Trophoblast cell (in vitro differentiated cells and primary cell): Measurements from ENCODE around the gene SAMD10.
A peak's percentile ranks its signal among the peaks of the same experiment; 100 is the strongest.

Source experiments
- DNase-seq, 2 donors: peaks; one replicate each; pipeline ENCODE4 v3.0.0-alpha.2; 2016
- H2AFZ ChIP-seq: 2 replicates; pipeline ENCODE4 v1.6.1; 2013; ENCODE audit warnings: low read length, moderate library complexity, mild to moderate bottlenecking; ENCODE audit not compliant: insufficient read depth, poor library complexity
- H2AK5ac ChIP-seq: 2 replicates; pipeline ENCODE4 v1.6.1; 2013; ENCODE audit warnings: mild to moderate bottlenecking, low read length
- H2BK120ac ChIP-seq: 2 replicates; pipeline ENCODE4 v1.6.1; 2013; ENCODE audit warnings: low read length, mild to moderate bottlenecking, moderate library complexity; ENCODE audit not compliant: insufficient read depth, poor library complexity
- H2BK12ac ChIP-seq: 2 replicates; pipeline ENCODE4 v1.6.1; 2013; ENCODE audit warnings: mild to moderate bottlenecking, low read length, moderate library complexity
- H2BK5ac ChIP-seq: 2 replicates; pipeline ENCODE4 v1.6.1; 2013; ENCODE audit warnings: low read length, low read depth, moderate library complexity, mild to moderate bottlenecking; ENCODE audit not compliant: poor library complexity
- H3K14ac ChIP-seq: 2 replicates; pipeline ENCODE4 v1.6.1; 2013; ENCODE audit warnings: mild to moderate bottlenecking, low read length
- H3K18ac ChIP-seq: 2 replicates; pipeline ENCODE4 v1.6.1; 2013; ENCODE audit warnings: mild to moderate bottlenecking, low read length
- H3K23ac ChIP-seq: 2 replicates; pipeline ENCODE4 v1.6.1; 2013; ENCODE audit warnings: low read length
- H3K27ac ChIP-seq: 2 replicates; pipeline ENCODE4 v1.5.1; 2013; ENCODE audit warnings: low read depth, mild to moderate bottlenecking, inconsistent platforms, low read length, moderate library complexity
- H3K27me3 ChIP-seq: 2 replicates; pipeline ENCODE4 v1.6.1; 2013; ENCODE audit warnings: inconsistent platforms, mild to moderate bottlenecking, low read length, moderate library complexity; ENCODE audit not compliant: insufficient read depth
- H3K36me3 ChIP-seq, 2 experiments: 1 replicate in 1 of 2; 2 replicates in 1 of 2; pipeline ENCODE4 v1.6.1; 2013; ENCODE audit warnings: low read length in 2 of 2, mild to moderate bottlenecking in 2 of 2, moderate library complexity in 1 of 2; ENCODE audit not compliant: insufficient read depth in 2 of 2, control insufficient read depth in 1 of 2
- H3K4ac ChIP-seq: 2 replicates; pipeline ENCODE4 v1.6.1; 2013; ENCODE audit warnings: low read depth, mild to moderate bottlenecking, low read length, moderate library complexity
- H3K4me1 ChIP-seq, 2 experiments: 1 replicate in 1 of 2; 2 replicates in 1 of 2; pipeline ENCODE4 v1.6.1; 2013; ENCODE audit warnings: low read length in 2 of 2, mild to moderate bottlenecking in 2 of 2, moderate library complexity in 1 of 2; ENCODE audit not compliant: insufficient read depth in 2 of 2, control insufficient read depth in 1 of 2
- H3K4me2 ChIP-seq: 2 replicates; pipeline ENCODE4 v1.6.1; 2013; ENCODE audit warnings: inconsistent platforms, mild to moderate bottlenecking, low read length, moderate library complexity
- H3K4me3 ChIP-seq: 2 replicates; pipeline ENCODE4 v1.5.1; 2013; ENCODE audit warnings: mild to moderate bottlenecking, low read depth, low read length, inconsistent platforms
- H3K79me1 ChIP-seq: one replicate; pipeline ENCODE4 v1.6.1; 2013; ENCODE audit warnings: low read length
- H3K79me2 ChIP-seq: 2 replicates; pipeline ENCODE4 v1.6.1; 2013; ENCODE audit warnings: low read length, mild to moderate bottlenecking; ENCODE audit not compliant: control insufficient read depth, insufficient read depth, poor library complexity
- H3K9ac ChIP-seq: 2 replicates; pipeline ENCODE4 v1.6.1; 2013; ENCODE audit warnings: mild to moderate bottlenecking, low read length
- H3K9me3 ChIP-seq: 2 replicates; pipeline ENCODE4 v1.6.1; 2013; ENCODE audit warnings: low read depth, mild to moderate bottlenecking, control low read depth, inconsistent platforms, low read length; ENCODE audit not compliant: insufficient read depth
- H4K12ac ChIP-seq: 2 replicates; pipeline ENCODE4 v1.6.1; 2013; ENCODE audit warnings: low read depth, mild to moderate bottlenecking, low read length, moderate library complexity
- H4K8ac ChIP-seq: 2 replicates; pipeline ENCODE4 v1.6.1; 2013; ENCODE audit warnings: low read depth, mild to moderate bottlenecking, low read length, moderate library complexity
- H4K91ac ChIP-seq: one replicate; pipeline ENCODE4 v1.6.1; 2013; ENCODE audit warnings: low read depth, mild to moderate bottlenecking, low read length, moderate library complexity
- WGBS: extraction: QIAGEN DNeasy Blood & Tissue Kit; methylation state at CpG from one replicate; pipeline ENCODE4 v1.1.7; 2013; ENCODE audit warnings: missing lambda C conversion rate; ENCODE audit not compliant: insufficient read length, insufficient coverage; ENCODE audit errors: extremely low coverage; 5-methylcytosine and 5-hydroxymethylcytosine counted together

Gene SAMD10

DNA sequence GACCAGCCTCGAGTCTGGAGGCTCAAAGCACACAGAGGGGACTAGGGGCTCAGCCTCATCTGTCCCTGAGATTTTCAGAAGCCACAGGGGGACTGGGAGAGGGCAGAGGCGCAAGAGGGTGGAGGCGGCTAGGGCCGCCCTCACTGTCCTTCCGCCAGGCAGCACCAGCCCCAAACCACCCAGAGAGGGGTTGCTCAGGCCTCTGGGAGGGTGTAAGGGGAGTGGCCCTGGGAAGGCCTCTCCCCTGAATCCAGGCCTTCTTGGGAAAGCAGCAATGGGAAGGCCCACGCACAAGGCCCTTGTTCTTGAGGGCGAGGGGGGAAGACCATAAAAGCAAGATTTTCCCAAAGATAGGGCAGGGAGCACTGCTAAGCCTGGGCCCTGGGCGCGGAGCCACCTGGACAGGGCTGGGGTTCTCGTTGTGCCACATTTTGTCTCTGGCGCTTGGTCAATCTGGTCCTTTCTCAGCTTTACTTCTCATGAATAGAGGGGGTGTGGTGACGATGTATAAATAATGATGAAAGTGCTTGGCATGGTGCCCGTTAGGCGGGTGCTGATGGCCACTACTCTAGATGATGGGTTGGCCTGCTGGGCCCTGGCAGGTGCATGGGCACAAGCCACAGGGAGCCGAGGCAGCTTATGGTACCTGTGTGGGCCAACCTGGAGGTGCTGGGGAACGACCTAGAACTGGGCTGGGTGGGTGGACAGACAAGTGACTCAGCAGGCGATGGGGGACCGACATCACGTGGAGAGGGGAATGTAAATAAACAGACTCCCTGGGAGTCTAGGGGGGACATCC is 4.8 kb downstream of the SAMD10 start:
- WGBS: no CpG with 5 or more reads among the region's 19 CpGs
- Histone ChIP-seq H3K27ac (no peak overlapping the region), H2BK5ac (no peak overlapping the region), H3K9ac (no peak overlapping the region), H4K91ac (no peak overlapping the region), H3K14ac (no peak overlapping the region), H4K8ac (no peak overlapping the region), H3K4me2 (no peak overlapping the region), H3K27me3 (no peaks in the 10 kb centered on the region), H2AK5ac (no peak overlapping the region), H3K18ac (no peak overlapping the region), H3K23ac (no peak overlapping the region), H3K79me2 (peaks cover 6% of the 10 kb centered on the region), H3K9me3 (no peaks in the 10 kb centered on the region), H3K4me1 (peaks cover 14 to 17% of the 10 kb centered on the region in 2 experiments), H2BK120ac (no peak overlapping the region), H3K4ac (no peak overlapping the region), H2BK12ac (no peak overlapping the region), H3K79me1 (peaks cover 11% of the 10 kb centered on the region), H3K4me3 (no peak overlapping the region), H3K36me3 (peaks cover 0 to 2% of the 10 kb centered on the region in 2 experiments), H4K12ac (no peak overlapping the region), H2AFZ (no peak overlapping the region)
- DNase-seq: no peak

DNA sequence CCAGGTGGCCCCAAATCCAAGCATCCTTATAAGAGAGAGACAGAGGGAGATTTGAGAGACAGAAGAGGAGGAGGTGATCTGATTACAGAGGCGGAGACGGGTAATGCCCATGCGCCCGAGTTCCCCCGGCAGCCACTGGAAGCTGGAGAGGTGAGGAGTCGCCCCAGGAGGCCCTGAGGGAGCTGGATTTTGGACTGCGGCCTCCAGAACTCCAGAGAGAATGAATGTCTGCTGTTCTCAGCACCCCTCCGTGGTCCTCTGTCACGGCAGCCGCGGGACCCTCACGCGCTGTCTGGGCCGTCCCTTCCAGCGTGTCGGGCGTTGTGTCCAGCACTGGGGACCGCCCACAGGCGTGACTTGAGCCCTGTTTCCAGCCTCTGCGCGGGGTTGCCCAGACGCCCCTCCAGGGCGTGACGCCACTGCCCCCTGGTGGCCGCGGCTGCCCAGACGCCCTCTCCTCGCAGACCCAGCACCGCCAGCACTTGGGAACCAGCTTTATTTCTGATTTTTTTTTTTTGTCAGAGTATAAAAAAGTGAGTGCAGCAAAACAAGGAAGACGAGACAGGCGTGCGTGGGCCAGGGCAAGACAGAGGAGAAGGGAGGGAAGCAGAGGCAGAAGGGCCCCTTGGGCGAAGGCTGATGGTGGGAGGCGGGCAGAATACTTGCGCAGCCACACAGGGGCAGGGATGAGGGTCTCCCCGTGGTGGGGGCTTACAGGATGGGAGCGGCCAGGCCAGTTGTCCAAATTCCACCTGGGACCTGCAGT is 5.6 kb downstream of the SAMD10 start:
- Histone ChIP-seq H3K18ac (no peak overlapping the region), H3K79me2 (peaks cover 7% of the 10 kb centered on the region), H3K27me3 (no peaks in the 10 kb centered on the region), H3K79me1 (peaks cover 11% of the 10 kb centered on the region), H4K91ac (no peak overlapping the region), H3K4me1 (peaks cover 15 to 21% of the 10 kb centered on the region in 2 experiments), H3K27ac (no peak overlapping the region), H4K8ac (no peak overlapping the region), H2BK120ac (no peak overlapping the region), H2AK5ac (no peak overlapping the region), H3K9ac (peak overlapping the region; percentile 2), H4K12ac (no peak overlapping the region), H2BK5ac (no peak overlapping the region), H2BK12ac (no peak overlapping the region), H3K4me3 (peak overlapping the region; percentile 27), H3K14ac (no peak overlapping the region), H3K9me3 (peaks cover under 1% of the 10 kb centered on the region), H3K4me2 (peak overlapping the region; percentile 85), H3K23ac (no peak overlapping the region), H2AFZ (peak overlapping the region; percentile 37), H3K4ac (no peak overlapping the region), H3K36me3 (peaks cover 0 to 2% of the 10 kb centered on the region in 2 experiments)
- WGBS: no CpG with 5 or more reads among the region's 37 CpGs
- DNase-seq: peak; percentile 79 to 90

DNA sequence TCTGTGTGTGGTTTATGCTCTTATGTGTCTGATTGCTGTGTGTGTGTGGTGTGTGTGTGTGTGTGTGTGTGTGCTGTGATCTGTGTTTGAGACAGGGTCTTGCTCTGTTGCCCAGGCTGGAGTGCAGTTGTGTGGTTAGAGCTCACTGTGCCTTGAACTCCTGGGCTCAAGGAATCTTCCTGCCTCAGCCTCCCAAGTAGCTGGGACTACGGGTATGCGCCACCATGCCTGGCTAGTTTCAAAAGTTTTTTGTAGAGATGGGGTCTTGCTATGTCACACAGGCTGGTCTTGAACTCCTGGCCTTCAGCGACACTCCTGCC is 6.3 kb downstream of the SAMD10 start:
- no CpG with 5 or more reads among the region's 3 CpGs for WGBS
- no peak overlapping the region for H3K18ac ChIP-seq
- H2AK5ac ChIP-seq: no peak overlapping the region
- no peaks in the 10 kb centered on the region for H3K27me3 ChIP-seq
- H2AFZ ChIP-seq: no peak overlapping the region
- no peak overlapping the region for H3K23ac ChIP-seq
- H3K79me2 ChIP-seq: peaks cover 7% of the 10 kb centered on the region
- H4K8ac ChIP-seq: no peak overlapping the region
- H3K4ac ChIP-seq: no peak overlapping the region
- no peak overlapping the region for H3K4me3 ChIP-seq
- H3K14ac ChIP-seq: no peak overlapping the region
- H4K91ac ChIP-seq: no peak overlapping the region
- peaks cover 11 to 18% of the 10 kb centered on the region in 2 experiments for H3K4me1 ChIP-seq
- peaks cover 8% of the 10 kb centered on the region for H3K79me1 ChIP-seq
- no peak overlapping the region for H3K9ac ChIP-seq
- H4K12ac ChIP-seq: no peak overlapping the region
- no peak overlapping the region for H2BK120ac ChIP-seq
- no peak overlapping the region for H3K4me2 ChIP-seq
- H3K27ac ChIP-seq: no peak overlapping the region
- peaks cover 6% of the 10 kb centered on the region for H3K9me3 ChIP-seq
- DNase-seq: no peak
- H3K36me3 ChIP-seq: peaks cover 3% of the 10 kb centered on the region in 2 experiments
- H2BK5ac ChIP-seq: no peak overlapping the region
- H2BK12ac ChIP-seq: no peak overlapping the region

GRCh38 chr20:63972312-63973159 is 6.9 kb downstream of the SAMD10 start:
- Histone ChIP-seq H3K79me2 (peaks cover 7% of the 10 kb centered on the region), H3K4me2 (no peak overlapping the region), H3K4ac (no peak overlapping the region), H4K12ac (no peak overlapping the region), H3K23ac (no peak overlapping the region), H3K36me3 (peaks cover 8% of the 10 kb centered on the region in 2 experiments), H3K14ac (no peak overlapping the region), H3K9ac (no peak overlapping the region), H2BK120ac (no peak overlapping the region), H2AFZ (no peak overlapping the region), H2BK5ac (no peak overlapping the region), H3K9me3 (peaks cover 11% of the 10 kb centered on the region), H4K91ac (no peak overlapping the region), H3K79me1 (peaks cover 8% of the 10 kb centered on the region), H2AK5ac (no peak overlapping the region), H3K27ac (no peak overlapping the region), H3K27me3 (no peaks in the 10 kb centered on the region), H3K4me3 (no peak overlapping the region), H4K8ac (no peak overlapping the region), H3K18ac (no peak overlapping the region), H2BK12ac (no peak overlapping the region), H3K4me1 (peaks cover 8 to 12% of the 10 kb centered on the region in 2 experiments)
- WGBS: no CpG with 5 or more reads among the region's 18 CpGs
- peak; percentile 51 to 67 for DNase-seq
